Fibroblast of gingiva (primary cell): ENCODE measurements around the gene GAK.
"Not testable (repeated sequence)": the region's sequence is repeated elsewhere in the genome, so short reads cannot be mapped to it uniquely, and the experiment has no call there.

Source experiments
- DNase-seq: peaks from one replicate; pipeline ENCODE4 v3.0.0-alpha.2; 2011; ENCODE audit warnings: low read depth

The GAK gene

DNA sequence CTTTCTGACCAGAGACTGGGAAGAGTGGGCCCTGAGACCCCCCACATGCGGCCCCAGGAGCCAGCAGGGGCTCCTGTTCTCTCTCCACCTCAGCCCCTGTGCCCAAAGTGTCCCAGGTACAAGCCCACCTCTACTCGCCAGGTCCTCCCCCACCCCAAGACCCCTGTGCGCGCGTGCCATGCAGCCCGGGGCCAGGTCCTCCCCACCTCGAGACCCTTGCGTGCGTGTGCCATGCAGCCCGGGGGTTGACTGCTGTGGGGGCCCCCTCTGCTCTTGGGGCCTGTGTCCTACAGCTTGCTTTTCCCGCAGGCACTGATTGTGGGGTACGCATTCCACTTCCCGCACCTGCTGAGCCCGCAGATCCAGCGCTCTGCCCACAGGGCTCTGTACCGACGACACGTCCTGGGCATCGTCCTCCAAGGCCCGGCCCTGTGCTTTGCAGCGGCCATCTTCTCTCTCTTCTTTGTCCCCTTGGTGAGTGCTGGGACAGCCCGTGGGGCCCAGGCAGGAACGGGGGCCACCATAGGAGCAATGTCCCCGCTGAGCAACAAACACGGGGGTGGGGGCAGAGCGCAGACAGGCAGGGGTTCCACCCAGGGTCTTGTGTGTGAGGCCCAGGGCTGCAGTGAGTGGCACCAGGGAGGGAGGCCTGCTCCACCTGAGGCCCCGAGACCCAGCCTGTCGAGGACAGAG lies 20.9 kb upstream of the GAK start:
- no peak for DNase-seq

DNA sequence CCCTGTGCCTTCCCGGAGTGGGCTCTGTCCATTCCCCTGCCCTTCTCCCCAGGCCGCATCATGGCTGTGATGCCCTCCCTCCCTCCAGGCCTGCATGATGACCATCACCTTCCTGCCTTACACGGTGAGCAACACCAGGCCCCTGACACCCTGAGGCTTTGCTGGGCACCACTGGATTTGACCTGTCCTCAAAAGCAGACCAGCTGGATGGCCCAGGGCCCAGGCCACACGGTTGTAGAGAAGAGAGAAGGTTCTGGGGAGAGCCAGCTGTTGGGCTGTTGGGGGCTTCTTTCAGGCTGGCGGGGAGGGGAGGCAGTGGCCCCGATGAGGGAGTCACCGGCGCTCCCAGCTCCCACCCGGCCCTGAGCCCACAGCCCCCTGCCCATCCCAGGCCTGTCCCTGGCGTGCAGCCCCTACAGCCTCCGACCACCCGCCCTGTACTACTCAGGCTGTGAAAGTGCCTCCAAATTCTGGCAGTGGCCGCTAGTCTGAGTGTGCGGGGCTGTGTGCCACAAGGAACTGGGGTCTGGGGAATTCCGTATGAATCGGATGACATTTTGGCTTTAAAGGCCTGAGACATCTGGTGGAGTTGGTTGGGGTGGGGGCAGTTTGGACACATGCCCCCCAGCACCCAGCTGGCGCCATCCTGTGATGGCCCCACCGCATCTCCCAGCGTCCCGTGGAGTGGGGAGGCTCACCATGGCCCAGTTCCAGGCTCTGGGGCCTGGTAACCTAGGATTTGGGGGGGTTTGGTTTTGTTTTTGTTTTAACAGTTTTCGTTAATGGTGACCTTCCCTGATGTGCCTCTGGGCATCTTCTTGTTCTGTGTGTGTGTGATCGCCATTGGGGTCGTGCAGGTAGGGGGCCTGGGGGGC lies 19.7 kb upstream of the GAK start:
- DNase-seq: no peak

DNA sequence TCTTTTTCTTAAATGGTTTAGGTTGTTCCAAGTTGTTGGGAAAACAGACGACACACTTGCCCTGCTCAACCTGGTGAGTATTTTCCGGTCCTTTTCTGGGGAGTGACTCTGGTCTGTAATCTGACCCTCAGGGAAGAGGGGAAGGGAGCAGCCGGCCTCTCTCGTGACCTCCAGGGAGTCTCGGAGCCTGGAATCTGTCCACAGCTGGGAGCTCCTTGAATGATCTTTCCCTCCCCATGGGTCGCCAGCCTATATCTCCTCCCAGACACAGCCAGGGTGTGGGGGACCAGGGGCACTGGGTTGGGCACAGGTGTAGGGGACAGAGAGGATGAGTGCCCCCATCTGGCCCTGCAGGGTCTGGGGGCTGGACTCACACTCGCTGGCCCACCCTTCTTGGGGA lies 19.1 kb upstream of the GAK start:
- no peak for DNase-seq

DNA sequence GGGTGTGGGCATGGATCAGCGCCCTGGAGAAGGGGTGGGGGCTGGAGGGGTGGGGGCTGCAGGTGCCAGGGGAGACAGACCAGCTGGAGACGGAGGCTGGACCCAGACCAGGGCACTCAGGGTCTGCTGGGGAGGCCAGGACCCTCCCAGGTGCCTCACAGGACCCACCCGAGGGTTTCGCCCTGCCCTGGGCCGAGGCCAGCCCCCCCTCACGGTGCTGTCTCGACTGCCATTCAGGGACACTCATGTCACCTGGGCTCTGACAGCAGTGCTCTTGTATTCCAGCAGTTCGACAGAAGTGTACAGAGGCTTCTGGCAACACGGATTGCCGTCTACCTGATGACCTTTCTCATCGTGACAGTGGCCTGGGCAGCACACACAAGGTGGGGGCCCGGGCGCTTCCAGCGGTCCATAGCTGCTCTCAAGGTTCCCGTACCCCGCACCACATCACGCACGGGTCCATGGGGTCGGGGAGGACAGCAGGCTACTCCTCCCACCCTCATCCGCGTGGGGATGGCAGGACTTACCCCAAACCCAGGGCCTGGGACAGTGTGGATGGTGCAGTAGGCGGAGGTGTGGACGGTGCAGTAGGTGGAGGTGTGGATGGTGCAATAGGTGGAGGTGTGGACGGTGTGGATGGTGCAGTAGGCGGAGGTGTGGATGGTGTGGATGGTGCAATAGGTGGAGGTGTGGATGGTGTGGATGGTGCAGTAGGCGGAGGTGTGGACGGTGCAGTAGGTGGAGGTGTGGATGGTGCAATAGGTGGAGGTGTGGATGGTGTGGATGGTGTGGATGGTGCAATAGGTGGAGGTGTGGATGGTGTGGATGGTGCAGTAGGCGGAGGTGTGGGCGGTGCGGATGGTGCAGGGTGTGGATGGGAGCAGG lies 18.3 kb upstream of the GAK start:
- DNase-seq: no peak

DNA sequence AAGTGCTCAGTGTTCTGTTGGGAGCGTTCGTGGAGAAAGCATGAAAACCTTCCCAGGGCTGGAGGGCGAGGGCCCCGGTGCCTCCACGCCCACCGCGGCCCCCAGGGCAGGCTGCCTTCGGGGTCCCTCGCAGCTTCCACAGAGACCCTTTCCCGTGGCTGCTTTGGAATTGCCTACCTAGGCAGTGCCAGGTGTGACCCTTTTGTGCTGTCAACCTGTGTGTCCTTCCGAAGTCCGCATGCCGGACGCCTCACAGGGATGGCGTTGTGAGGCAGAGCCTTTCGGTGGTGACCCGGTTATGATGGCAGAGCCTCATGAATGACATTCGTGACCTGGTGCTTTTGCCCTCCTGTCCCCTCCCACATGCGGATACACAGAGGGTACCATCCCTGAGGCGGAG lies 17.5 kb upstream of the GAK start:
- DNase-seq: no peak

DNA sequence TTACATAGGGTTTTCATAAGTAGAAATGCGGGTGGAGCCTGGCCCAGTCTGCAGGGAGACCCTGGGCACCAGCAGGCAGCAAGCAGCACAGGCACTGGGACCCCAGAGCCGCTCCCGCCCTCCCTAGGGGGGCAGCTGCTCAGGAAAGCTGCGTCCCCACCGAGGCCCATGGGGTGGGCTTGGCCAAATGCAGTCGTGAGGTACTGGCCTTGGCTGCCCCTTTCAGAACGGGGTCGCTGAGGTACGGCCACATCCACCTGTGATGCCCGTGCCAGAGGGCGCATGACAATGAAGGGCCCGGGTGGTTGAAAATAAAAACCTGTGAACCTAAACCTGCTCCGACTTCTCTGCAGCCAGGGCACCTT lies 16.8 kb upstream of the GAK start:
- DNase-seq: no peak

DNA sequence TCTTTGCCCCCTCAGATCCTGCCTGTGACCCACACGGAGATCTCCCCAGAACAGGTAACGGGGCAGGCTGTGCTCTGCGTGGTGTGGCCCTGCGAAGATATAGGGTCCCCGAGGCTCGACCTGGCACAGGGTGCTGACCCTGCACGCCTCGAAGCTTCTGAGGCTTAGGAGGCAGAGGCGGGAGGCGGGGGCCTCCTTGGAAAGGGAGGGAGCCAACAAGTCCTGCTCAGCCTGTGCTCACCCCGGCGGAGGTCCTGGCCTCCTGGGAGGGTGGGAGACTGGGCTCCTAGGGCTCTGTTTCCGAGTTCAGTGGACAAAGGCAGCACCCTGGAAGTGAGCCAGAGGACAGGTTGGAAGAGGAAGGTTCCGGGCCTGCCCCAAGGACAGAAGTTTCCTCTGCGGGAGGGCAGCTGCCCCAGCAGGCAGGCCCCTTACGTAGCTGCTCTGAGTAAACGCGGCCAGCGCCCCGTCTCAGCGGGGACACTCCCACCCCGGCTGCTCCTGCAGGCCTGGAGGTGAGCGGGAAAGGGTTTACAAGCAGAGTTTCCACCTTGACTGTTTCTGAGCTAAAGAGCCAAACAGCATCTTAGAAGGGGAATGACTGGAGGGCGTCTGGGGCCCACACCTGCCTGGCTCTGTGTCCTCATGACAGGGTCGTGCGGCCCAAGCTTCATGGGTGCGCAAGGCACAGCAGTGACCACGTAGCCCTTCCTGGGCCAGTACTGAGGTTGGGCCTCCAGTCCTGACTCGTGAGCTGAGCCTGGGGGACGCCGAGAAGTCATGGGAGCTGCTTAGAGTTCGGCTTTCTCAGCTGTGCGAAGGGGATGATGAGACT lies 16.2 kb upstream of the GAK start:
- DNase-seq: no peak

DNA sequence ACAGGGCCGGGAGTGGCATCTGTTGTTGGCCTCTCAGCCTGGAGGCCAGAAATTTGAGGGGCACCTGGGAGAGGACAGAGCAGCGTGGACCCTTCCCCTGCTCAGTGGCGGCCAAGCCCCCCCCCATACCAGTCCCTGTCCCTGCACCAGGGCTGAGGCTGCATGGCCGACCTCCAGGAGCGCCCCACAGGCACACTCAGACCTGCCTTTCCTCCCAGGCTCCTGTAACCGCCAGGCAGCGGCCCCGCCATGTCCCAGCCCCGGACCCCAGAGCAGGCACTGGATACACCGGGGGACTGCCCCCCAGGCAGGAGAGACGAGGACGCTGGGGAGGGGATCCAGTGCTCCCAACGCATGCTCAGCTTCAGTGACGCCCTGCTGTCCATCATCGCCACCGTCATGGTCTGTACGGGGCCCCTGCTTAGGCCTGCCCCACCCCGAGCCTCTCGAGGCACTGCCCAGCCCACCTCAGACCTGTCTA lies 15.4 kb upstream of the GAK start:
- no peak for DNase-seq

DNA sequence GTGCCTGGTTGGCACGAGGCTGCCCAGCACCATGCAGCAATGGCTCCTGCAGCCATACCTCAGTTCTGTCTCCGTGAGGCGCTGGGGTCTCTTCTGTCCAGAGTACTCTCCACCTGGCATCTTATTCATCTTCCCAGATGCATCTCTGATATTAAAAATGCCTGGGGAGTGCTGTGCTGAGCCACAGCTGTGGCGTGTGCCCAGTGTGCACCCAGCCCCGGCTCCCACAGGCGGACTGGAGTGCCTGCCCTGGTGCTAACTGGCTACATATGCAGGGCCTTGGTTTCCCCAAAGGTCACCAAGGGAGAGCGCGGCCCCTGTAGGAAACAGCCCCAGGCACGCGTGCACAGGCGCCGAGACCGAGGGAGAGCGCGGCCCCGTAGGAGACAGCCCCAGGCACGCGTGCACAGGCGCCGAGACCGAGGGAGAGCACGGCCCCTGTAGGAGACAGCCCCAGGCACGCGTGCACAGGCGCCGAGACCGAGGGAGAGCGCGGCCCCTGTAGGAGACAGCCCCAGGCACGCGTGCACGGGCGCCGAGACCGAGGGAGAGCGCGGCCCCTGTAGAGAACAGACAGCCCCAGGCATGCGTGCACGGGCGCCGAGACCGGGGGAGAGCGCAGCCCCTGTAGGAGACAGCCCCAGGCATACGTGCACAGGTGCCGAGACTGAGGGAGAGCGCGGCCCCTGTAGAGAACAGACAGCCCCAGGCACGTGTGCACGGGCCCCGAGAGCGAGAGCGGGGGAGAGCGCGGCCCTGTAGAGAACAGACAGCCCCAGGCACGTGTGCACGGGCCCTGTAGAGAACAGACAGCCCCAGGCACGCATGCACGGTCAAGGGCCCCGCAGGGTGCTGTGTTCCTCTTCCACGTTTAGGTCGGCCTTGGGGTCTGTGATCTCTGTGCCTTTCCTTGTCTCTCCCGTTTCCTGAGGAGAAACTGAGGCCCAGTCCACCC lies 14.7 kb upstream of the GAK start:
- DNase-seq: no peak

DNA sequence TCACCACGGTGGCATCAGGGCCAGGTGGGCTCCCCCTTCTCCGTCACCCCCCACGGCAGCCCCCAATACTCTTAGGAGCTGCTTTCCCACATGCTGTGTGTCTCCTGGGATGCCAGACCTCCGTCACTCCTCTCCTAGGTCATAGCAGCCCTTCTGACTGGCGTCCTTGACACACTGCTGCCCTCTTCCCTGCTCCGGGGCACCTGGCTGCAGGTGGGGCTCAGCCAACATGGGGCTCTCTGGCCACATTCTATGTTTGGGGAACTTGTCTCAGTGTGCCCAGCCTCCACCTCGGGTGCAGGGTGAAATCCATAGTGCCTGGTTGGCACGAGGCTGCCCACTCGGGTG lies 14.0 kb upstream of the GAK start:
- no peak for DNase-seq

DNA sequence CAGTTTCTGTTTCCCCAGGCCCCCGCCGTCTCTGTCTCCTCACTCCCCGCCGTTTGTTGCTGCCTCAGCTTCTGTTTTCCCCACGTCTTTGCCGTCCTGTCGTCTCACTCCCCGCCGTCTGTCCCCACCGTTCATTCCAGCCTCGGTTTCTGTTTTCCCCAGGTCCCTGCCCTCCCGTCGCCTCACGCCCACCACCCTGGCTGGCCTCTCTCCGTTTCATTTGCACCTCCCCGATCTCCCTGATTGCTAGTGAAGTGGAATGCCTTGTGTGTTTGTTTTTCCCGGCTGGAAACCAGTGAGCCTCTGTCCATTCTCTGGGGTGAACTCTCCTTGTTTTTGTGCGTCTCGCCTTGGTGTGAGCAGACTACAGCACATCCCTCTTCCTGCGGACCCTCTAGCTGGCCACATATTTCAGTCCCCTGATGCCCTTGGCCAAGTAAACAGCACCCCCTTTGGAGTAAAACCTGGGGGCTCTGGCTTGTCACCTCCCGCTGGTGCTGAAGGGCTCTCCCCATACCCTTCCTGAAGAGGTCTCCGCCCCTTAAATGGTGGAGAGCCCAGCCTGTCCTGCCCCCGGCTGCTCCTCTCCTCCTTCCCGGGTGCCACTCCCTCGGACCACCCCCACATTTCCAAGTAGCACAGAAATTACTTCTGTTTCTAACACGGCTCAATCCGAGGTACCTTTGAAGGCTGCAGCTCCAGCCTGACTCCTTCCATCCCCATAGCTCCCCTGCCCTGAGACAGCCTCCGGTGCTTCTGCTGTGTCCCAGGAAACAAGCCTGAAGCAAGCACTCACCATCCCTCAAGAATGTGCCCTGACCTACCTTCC lies 13.4 kb upstream of the GAK start:
- no peak for DNase-seq

DNA sequence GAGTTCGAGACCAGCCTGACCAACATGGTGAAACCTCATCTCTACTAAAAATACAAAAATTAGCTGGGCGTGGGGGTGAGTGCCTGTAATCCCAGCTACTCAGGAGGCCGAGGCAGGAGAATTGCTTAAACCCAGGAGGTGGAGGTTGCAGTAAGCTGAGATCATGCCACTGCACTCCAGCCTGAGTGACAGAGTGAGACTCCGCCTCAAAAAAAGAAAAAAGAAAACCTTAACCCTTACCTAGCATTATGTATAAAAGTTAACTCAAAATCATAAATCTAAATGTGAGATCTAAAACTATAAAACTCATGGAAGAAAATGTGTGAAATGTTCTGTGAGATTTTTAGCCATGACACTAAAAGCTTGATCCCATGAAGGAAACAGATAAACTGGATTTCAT lies 7.4 kb upstream of the GAK start:
- not testable (repeated sequence) for DNase-seq

DNA sequence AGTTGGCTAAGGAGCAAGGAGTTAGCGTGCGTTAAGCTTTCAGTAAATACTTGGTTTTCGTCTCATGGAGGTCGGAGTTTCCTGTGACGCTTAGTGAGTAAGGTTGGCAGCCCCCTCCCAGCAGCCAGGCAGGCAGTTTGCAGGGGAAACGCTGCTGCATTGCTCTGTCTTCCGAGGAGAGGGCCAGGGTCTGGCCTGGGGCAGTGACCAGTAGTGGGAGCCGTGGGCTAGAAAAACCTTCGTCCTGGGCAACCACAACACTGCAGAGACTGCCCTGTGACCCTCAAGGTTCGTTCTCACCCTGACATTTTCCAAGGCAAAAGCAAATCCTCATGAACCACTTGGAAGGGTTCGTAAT lies 576 bp upstream of the GAK start:
- DNase-seq: no peak

DNA sequence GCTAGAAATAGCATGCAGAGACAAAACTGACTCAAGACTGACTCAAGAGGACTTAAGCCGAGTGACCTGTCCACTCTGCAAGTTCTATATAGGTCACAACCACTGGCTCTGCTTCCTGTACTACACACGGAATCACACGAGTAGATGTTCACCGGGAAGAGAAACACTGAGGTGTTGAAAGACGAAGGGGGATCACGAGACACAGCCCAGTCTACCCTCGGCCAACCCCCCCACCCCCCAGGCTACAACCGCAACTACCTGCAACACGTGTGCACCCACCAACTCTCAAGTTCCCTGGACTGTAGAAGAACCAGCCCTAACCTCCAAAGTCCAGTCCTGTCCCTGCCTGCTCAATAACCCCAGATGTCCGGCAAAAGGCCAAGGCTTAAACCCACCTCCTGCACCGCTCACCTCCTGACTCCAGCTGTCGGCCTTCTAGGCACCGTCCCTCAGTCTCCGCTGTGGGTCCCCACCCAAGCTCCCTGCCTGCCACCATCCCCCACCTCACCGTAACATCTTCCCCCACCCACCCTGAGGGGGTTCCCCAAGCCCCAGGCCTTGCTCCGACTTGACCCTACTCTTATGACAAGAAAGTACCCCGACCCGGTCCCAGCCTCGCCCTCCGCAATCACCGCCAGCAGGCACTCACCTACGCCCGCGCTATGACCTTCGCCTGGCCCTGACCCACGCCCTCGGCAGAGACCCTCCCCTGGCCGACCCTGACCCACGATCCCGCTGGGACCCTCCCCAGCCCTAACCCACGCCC lies 739 bp downstream of the GAK start:
- DNase-seq: peak; percentile 30

DNA sequence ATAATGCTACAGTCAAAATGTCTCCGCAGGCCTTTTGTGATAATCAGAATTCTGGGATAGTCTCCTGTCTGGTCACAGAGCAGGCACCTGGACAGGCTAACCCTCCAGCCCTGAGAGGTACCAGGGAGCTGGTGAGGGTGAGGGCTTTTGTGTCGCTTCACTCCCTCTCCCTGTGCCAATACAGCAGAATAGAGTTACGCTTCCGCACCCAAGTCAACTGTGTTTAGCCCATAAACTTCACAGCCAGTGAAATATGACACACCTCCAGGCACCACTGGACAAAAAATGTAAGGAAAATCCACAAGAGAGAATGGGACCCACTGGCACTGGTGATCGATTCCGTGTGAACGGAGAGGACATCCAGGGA lies 1.3 kb downstream of the GAK start:
- no peak for DNase-seq

DNA sequence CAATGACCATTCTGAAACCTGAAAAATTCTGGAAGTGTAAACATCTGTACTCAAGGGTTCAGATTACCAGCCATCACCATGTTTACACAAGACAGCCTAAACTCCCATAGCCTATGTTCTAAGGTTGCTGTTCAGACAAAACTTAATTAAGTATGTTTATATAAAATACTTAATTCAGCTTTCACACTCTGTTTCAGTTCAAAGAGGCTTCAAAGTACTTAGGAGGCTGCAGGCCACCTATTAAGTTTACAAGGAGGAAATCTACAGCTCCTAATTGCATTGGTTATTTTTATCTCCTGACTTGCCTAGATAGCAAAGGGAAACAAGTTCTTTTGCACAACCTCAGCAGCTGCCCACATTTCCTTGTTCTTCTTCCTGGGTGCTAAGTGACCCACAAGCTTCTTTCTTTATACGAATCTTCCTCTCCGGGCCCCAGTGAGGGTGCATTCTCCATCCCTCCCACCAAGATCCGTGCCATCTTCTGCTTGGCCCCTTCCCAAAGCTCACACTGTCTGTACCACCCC lies 2.0 kb downstream of the GAK start:
- peak; percentile 14 for DNase-seq

DNA sequence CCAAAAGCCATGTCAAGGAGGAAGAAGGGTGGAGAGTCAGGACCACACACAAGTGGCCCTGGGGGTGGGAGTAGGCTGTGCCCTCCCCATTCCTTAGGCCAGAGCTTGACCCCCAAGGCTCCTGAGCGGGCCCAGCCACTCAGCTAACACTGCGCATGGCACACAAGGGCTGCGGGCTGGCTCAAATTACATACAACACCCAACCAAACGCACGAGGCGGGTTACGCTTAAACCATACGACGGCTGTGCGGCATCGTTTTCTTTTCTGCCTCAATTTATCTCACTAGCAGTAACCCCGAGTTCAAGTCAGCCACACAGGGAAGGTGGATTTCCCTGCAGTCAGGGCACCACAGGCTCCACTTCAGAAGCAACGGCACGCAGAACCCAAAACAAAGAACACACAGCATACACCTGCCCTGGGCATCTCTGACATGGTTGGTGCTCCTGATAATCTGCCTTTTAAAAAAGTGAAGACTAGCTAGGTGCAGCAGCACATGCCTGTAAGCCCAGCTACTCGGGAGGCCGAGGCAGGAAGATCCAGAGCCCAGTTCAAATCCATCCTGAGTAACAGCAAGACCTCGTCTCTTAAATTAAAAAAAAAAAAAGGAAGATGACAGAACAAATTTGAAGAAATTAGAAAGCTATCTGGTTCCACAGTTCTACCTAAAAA lies 2.9 kb downstream of the GAK start:
- DNase-seq: no peak

DNA sequence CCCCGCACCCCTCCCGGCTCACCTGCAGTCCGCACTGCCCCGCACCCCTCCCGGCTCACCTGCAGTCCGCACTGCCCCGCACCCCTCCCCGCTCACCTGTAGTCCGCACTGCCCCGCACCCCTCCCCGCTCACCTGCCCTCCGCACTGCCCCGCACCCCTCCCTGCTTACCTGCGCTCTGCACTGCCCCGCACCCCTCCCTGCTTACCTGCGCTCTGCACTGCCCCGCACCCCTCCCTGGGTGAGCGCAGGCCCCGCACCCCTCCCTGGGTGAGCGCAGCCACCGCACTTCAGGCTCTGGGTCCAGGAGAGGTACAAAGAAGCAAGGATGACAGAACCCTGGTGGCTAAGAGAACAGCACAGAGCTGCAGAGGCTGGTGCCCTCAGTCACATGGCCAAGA lies 4.5 kb downstream of the GAK start:
- not testable (repeated sequence) for DNase-seq
